Stomach (tissue), 9 donors: Measurements from ENCODE around the gene RBMS2. TPM values are rescaled to one million over a fixed set of nuclear protein-coding genes. Genes with fewer than 3 reads are reported as not detected.

Experiments
- DNase-seq, 2 donors: peaks; one replicate each; pipeline versions ENCODE4 v3.0.0 to v3.0.0-alpha.2; 2013 to 2019
- H3K27ac ChIP-seq, 5 donors: fragments of 200-600 bp in 4 of 5; sonication (generic) in 4 of 5; one replicate each; pipeline ENCODE4 v1.5.1; 2013 to 2019; ENCODE audit warnings: mild to moderate bottlenecking in 1 of 5, moderate library complexity in 1 of 5
- H3K27me3 ChIP-seq, 3 donors: fragments of 200-600 bp; sonication (generic); one replicate each; pipeline ENCODE4 v1.5.1; 2017 to 2019; ENCODE audit warnings: mixed run types in 1 of 3
- H3K36me3 ChIP-seq, 4 donors: fragments of 200-600 bp; sonication (generic); 1 replicate in 3 of 4; 2 replicates in 1 of 4; pipeline ENCODE4 v1.5.1; 2016 to 2019
- H3K4me1 ChIP-seq, 4 donors: fragments of 200-600 bp; sonication (generic); one replicate each; pipeline ENCODE4 v1.5.1; 2016 to 2019
- H3K4me3 ChIP-seq, 4 donors: fragments of 200-600 bp; sonication (generic) in 3 of 4; one replicate each; pipeline ENCODE4 v1.5.1; 2016 to 2019; ENCODE audit warnings: mild to moderate bottlenecking in 1 of 4
- H3K9me3 ChIP-seq, 4 donors: fragments of 200-600 bp; sonication (generic); one replicate each; pipeline ENCODE4 v1.5.1; 2016 to 2019
- EP300 ChIP-seq: sonication (generic); formaldehyde crosslinking; IDR thresholded peaks from one replicate; pipeline ENCODE4 v1.6.1; 2017; ENCODE audit warnings: antibody characterized with exemption
- POLR2A ChIP-seq, 4 donors: fragments of 450-650 bp; IDR thresholded peaks; one replicate each; pipeline ENCODE4 v1.6.1; 2016; ENCODE audit warnings: antibody characterized with exemption in 4 of 4, control low read depth in 2 of 4, mild to moderate bottlenecking in 1 of 4, moderate library complexity in 1 of 4
- POLR2AphosphoS5 ChIP-seq, 3 donors: sonication (generic); formaldehyde crosslinking; IDR thresholded peaks; one replicate each; pipeline ENCODE4 v1.6.1; 2016; ENCODE audit warnings: antibody characterized with exemption in 3 of 3
- WGBS, 5 donors: extraction: QIAGEN DNeasy Blood & Tissue Kit in 3 of 5; methylation state at CpG; one replicate each; pipeline versions ENCODE4 v1.1.5 to v1.1.7; 2013 to 2018; 5-methylcytosine and 5-hydroxymethylcytosine counted together
- intact Hi-C: fragments of 100-400 bp; cut with DNase I; formaldehyde crosslinking; loops from one replicate; pipeline ENCODE4 v1.15.1; 2023; ENCODE audit warnings: low total_unique reads
- polyA plus RNA-seq, 3 donors: library from polyadenylated mRNA; stranded (reverse); fragments of 200-250 nt; gene quantifications; one replicate each; pipeline ENCODE4 v1.2.3, GENCODE V29; 2013
- total RNA-seq, 5 donors: library from RNA; depleted of rRNA; stranded (reverse); fragments of >200 nt; gene quantifications; one replicate each; pipeline versions ENCODE4 v1.1.0 to v1.2.3, GENCODE V29; 2014 to 2016
- TF ChIP-seq, protein P1 (sequence below), 7 experiments: fragments of 450-650 bp in 4 of 7; fragments of 200-600 bp in 3 of 7; sonication (generic) in 3 of 7; IDR thresholded peaks; one replicate each; pipeline ENCODE4 v1.5.1; 2016 to 2019; ENCODE audit warnings: antibody characterized with exemption in 7 of 7, control low read depth in 2 of 7, mild to moderate bottlenecking in 1 of 7
- donor health status: healthy with polysubstance abuse.
- donor health status: Bipolar disorder and iron deficiency.
- donor health status: healthy.

RBMS2 gene
- total and polyA plus RNA-seq, 8 donors = 4.2 to 123 (median 9.8) TPM

DNA sequence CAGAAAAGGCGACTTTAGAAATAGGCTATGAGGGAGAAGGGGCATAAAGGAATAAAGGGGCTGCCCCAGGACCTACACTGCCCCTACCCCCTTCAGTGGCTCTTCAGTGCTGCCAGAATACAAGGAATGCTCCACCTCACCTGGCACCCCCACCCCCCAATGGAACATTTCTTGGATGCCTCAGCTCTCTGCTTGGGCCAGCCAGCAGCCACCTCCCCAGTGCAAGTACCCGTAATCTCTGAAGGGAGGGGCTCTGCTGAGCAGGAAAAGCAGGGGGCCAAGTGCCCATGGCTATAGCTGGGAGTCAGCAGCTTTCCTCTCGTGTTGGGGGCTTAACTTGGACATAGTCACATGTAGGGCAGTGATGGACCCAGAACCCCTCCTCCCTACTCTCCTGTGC lies 75.2 kb downstream of the RBMS2 start:
- peaks cover 0 to 7% (median 0%) of the 10 kb centered on the region in 4 donors for H3K4me1 ChIP-seq
- no peaks in the 10 kb centered on the region for H3K27me3 ChIP-seq
- no peak overlapping the region for H3K4me3 ChIP-seq
- DNase-seq = no peak
- H3K9me3 ChIP-seq = no peaks in the 10 kb centered on the region
- TF ChIP-seq POLR2A (IDR thresholded peaks at IDR 0.05) (no peak), POLR2AphosphoS5 (IDR thresholded peaks at IDR 0.05) (no peak), EP300 (no peak)
- TF ChIP-seq, protein P1, sequence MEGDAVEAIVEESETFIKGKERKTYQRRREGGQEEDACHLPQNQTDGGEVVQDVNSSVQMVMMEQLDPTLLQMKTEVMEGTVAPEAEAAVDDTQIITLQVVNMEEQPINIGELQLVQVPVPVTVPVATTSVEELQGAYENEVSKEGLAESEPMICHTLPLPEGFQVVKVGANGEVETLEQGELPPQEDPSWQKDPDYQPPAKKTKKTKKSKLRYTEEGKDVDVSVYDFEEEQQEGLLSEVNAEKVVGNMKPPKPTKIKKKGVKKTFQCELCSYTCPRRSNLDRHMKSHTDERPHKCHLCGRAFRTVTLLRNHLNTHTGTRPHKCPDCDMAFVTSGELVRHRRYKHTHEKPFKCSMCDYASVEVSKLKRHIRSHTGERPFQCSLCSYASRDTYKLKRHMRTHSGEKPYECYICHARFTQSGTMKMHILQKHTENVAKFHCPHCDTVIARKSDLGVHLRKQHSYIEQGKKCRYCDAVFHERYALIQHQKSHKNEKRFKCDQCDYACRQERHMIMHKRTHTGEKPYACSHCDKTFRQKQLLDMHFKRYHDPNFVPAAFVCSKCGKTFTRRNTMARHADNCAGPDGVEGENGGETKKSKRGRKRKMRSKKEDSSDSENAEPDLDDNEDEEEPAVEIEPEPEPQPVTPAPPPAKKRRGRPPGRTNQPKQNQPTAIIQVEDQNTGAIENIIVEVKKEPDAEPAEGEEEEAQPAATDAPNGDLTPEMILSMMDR (IDR thresholded peaks at IDR 0.05) = no peak
- 57 to 68% (median 62%) methylated on average over 3 of the region's 3 CpGs for WGBS, 5 donors
- intact Hi-C loops = no loop called here
- peak overlapping the region in 1 of 5 donors; percentile 17 for H3K27ac ChIP-seq
- peaks cover 48 to 73% (median 70%) of the 10 kb centered on the region in 4 donors for H3K36me3 ChIP-seq

DNA sequence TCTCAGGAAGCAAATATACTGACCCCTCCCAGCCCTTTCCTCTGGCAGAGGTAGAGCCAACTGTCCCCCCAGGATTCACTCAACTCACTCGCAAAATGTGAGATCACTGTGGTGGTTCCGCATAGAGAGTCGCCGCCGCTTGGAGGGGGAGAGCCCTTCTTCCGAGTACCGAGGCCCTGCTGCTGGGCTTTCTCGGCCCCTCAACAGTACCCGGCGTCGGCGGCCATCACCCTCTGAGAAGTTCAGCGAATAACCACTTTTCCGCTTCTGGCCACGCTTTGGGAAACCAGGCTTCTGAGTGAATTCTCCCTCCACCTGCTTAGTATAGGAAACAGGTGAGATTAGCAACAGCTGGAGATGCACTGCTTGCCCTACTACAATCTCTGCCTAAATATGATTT lies 77.4 kb downstream of the RBMS2 start:
- intact Hi-C loops = no loop called here
- H3K4me3 ChIP-seq = no peak overlapping the region
- TF ChIP-seq POLR2AphosphoS5 (IDR thresholded peaks at IDR 0.05) (no peak), POLR2A (IDR thresholded peaks at IDR 0.05) (no peak), EP300 (no peak)
- TF ChIP-seq, protein P1 (IDR thresholded peaks at IDR 0.05) = no peak
- no peak overlapping the region for H3K27ac ChIP-seq
- H3K27me3 ChIP-seq = no peaks in the 10 kb centered on the region
- H3K36me3 ChIP-seq = peaks cover 70 to 95% (median 90%) of the 10 kb centered on the region in 4 donors
- 87 to 97% (median 96%) methylated on average over 6 to 15 of the region's 15 CpGs for WGBS, 5 donors
- no peak for DNase-seq
- peaks cover 0 to 3% (median 0%) of the 10 kb centered on the region in 4 donors for H3K4me1 ChIP-seq
- no peaks in the 10 kb centered on the region for H3K9me3 ChIP-seq

GRCh38 chr12:56599797-56600196 lies 78.2 kb downstream of the RBMS2 start:
- Histone ChIP-seq H3K4me3 (no peak overlapping the region), H3K36me3 (peaks cover 78 to 100% (median 97%) of the 10 kb centered on the region in 4 donors), H3K27me3 (no peaks in the 10 kb centered on the region), H3K4me1 (no peaks in the 10 kb centered on the region), H3K27ac (no peak overlapping the region), H3K9me3 (no peaks in the 10 kb centered on the region)
- TF ChIP-seq, protein P1 (IDR thresholded peaks at IDR 0.05) = no peak
- TF ChIP-seq POLR2AphosphoS5 (IDR thresholded peaks at IDR 0.05) = no peak
- no peak for TF ChIP-seq POLR2A (IDR thresholded peaks at IDR 0.05)
- TF ChIP-seq EP300 = no peak
- 93 to 97% (median 95%) methylated on average over 10 of the region's 10 CpGs for WGBS, 5 donors
- intact Hi-C loops = no loop called here
- no peak for DNase-seq

- Histone ChIP-seq H3K27ac (no peak overlapping the region), H3K4me1 (no peaks in the 10 kb centered on the region), H3K27me3 (no peaks in the 10 kb centered on the region), H3K36me3 (peaks cover 87 to 100% (median 99%) of the 10 kb centered on the region in 4 donors), H3K4me3 (no peak overlapping the region), H3K9me3 (no peaks in the 10 kb centered on the region)
- WGBS, 5 donors = 79 to 98% (median 93%) methylated on average over 5 to 6 of the region's 6 CpGs
- intact Hi-C loops = no loop called here
- no peak for TF ChIP-seq POLR2AphosphoS5 (IDR thresholded peaks at IDR 0.05)
- no peak for TF ChIP-seq POLR2A (IDR thresholded peaks at IDR 0.05)
- TF ChIP-seq, protein P1 (IDR thresholded peaks at IDR 0.05) = no peak
- TF ChIP-seq EP300 = no peak
- no peak for DNase-seq
Measured at GRCh38 chr12:56600753-56601152, 79.1 kb downstream of the RBMS2 start.
